ENCODE data around the gene TECTB. TPM values are rescaled to one million over a fixed set of nuclear protein-coding genes. Genes with fewer than 3 reads are reported as not detected.
A peak's percentile ranks its signal among the peaks of the same experiment; 100 is the strongest.

The TECTB gene
- total RNA-seq, 6 experiments from 2014 or later = 0.18 to 0.83 (median 0.49) TPM

- H3K4me1 ChIP-seq = peaks cover 0 to 62% (median 16%) of the 10 kb centered on the region in 4 donors
Observed at GRCh38 chr10:112308125-112308502, 24.9 kb downstream of the TECTB start.

GRCh38 chr10:112311481-112311880, 28.3 kb downstream of the TECTB start:
- TF ChIP-seq CTCF (IDR thresholded peaks at IDR 0.05) = no peak
- intact Hi-C loops (cut with DNase I) = loop anchor here (10.0 kb wide), 2 partner anchors 177 to 557 kb away; no protein-coding TSS in a partner anchor

More at GRCh38 chr10:112308125-112308502, 24.9 kb downstream of the TECTB start:
- Histone ChIP-seq H3K36me3 (no peaks in the 10 kb centered on the region), H3K27ac (peak overlapping the region in 1 of 3 donors; percentile 19), H3K27me3 (no peaks in the 10 kb centered on the region), H3K4me3 (no peak overlapping the region), H3K9me3 (no peaks in the 10 kb centered on the region)
- ATAC-seq (peak in 1 of 4 donors; percentile 24), DNase-seq (no peak)
- intact Hi-C loops (cut with DNase I) = loop anchor here in 1 of 2 donors (5.0 kb wide), 1 partner anchor 151 kb away; no protein-coding TSS in a partner anchor
- WGBS (ENCODE audit: insufficient coverage, low coverage, low lambda C conversion rate, missing lambda C conversion rate) = 7% methylated on average over 3 of the region's 3 CpGs
- peak in 1 of 4 donors; percentile 3 for TF ChIP-seq CTCF (IDR thresholded peaks at IDR 0.05)
- TF ChIP-seq POLR2A (IDR thresholded peaks at IDR 0.05) = no peak

GRCh38 chr10:112313234-112313633, 30.0 kb downstream of the TECTB start:
- ATAC-seq = no peak
- peaks cover 0 to 35% (median 0%) of the 10 kb centered on the region in 4 donors for H3K4me1 ChIP-seq
- H3K27ac ChIP-seq = no peak overlapping the region
- no peak for TF ChIP-seq CTCF (IDR thresholded peaks at IDR 0.05)
- TF ChIP-seq POLR2A (IDR thresholded peaks at IDR 0.05) = no peak
- H3K36me3 ChIP-seq = no peaks in the 10 kb centered on the region
- intact Hi-C loops (cut with DNase I) = loop anchor here (10.0 kb wide), 2 partner anchors 178 to 558 kb away; no protein-coding TSS in a partner anchor
- no peaks in the 10 kb centered on the region for H3K27me3 ChIP-seq
- no peak for DNase-seq
- H3K9me3 ChIP-seq = no peaks in the 10 kb centered on the region
- 60% methylated on average over 3 of the region's 3 CpGs for WGBS (ENCODE audit: insufficient coverage, low coverage, low lambda C conversion rate, missing lambda C conversion rate)
- no peak overlapping the region for H3K4me3 ChIP-seq

More at GRCh38 chr10:112311481-112311880, 28.3 kb downstream of the TECTB start:
- peak overlapping the region; percentile 42 to 63 (median 52) for H3K27ac ChIP-seq
- peaks cover 0 to 45% (median 6%) of the 10 kb centered on the region in 4 donors for H3K4me1 ChIP-seq
- H3K4me3 ChIP-seq = no peak overlapping the region
- WGBS (ENCODE audit: insufficient coverage, low coverage, low lambda C conversion rate, missing lambda C conversion rate) = 24% methylated on average over 2 of the region's 3 CpGs
- ATAC-seq (peak; percentile 37 to 63 (median 52)), DNase-seq (no peak)
- H3K27me3 ChIP-seq = no peaks in the 10 kb centered on the region
- H3K36me3 ChIP-seq = no peaks in the 10 kb centered on the region
- no peaks in the 10 kb centered on the region for H3K9me3 ChIP-seq

GRCh38 chr10:112313911-112314310, 30.7 kb downstream of the TECTB start:
- Histone ChIP-seq H3K36me3 (no peaks in the 10 kb centered on the region), H3K4me1 (peaks cover 0 to 33% (median 0%) of the 10 kb centered on the region in 4 donors), H3K9me3 (no peaks in the 10 kb centered on the region), H3K27me3 (no peaks in the 10 kb centered on the region), H3K4me3 (no peak overlapping the region), H3K27ac (no peak overlapping the region)
- WGBS (ENCODE audit: insufficient coverage, low coverage, low lambda C conversion rate, missing lambda C conversion rate) = 68% methylated on average over 7 of the region's 7 CpGs
- no peak for ATAC-seq
- intact Hi-C loops (cut with DNase I) = loop anchor here (10.0 kb wide), 2 partner anchors 179 to 559 kb away; no protein-coding TSS in a partner anchor
- TF ChIP-seq CTCF (IDR thresholded peaks at IDR 0.05) = no peak
- DNase-seq = no peak

Data from right lobe of liver (tissue), 6 donors.